ENCODE data around the gene ATXN1. TPM values are rescaled to one million over a fixed set of nuclear protein-coding genes. Genes with fewer than 3 reads are reported as not detected.

ATXN1 gene
- total RNA-seq, 1 donor from 2014 or later, result 18.4 TPM

DNA sequence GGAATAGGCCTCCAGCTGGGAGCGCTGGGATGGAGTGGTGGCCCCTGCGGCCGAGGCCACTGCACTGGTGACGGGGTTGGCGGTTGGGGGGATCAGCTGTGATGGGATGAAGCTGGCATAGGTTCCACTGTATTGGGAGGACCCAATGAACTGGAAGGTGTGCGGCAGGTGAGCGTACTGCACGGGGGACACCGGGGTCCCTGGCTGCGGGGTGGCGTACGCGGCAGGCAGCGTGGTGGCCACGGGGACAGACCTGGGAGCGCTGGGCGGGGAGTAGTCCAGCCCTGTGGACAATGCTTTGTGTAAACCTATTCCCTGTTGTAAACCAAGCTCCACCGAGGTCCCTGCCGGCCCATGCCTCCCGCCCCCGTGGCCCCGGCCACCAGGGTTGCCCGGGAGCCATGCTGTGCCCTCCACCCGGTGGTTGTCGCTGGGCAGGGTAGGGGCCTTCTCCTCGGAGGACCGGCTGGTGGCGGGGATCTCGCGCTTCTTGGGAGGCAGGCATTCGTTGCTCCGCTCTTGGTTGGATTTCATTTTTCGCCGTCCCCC is 433.4 kb downstream of the ATXN1 start:
- Histone ChIP-seq H3K36me3 (ENCODE audit: control insufficient read depth, insufficient read depth, low read length) (peaks cover 8% of the 10 kb centered on the region), H3K27me3 (ENCODE audit: control insufficient read depth, insufficient read depth, low read length) (no peaks in the 10 kb centered on the region), H3K4me3 (ENCODE audit: low read depth, low read length) (no peak overlapping the region)
- FAIRE-seq (no peak), DNase-seq (ENCODE audit: low read depth) (no peak)
- TF ChIP-seq, protein P1, sequence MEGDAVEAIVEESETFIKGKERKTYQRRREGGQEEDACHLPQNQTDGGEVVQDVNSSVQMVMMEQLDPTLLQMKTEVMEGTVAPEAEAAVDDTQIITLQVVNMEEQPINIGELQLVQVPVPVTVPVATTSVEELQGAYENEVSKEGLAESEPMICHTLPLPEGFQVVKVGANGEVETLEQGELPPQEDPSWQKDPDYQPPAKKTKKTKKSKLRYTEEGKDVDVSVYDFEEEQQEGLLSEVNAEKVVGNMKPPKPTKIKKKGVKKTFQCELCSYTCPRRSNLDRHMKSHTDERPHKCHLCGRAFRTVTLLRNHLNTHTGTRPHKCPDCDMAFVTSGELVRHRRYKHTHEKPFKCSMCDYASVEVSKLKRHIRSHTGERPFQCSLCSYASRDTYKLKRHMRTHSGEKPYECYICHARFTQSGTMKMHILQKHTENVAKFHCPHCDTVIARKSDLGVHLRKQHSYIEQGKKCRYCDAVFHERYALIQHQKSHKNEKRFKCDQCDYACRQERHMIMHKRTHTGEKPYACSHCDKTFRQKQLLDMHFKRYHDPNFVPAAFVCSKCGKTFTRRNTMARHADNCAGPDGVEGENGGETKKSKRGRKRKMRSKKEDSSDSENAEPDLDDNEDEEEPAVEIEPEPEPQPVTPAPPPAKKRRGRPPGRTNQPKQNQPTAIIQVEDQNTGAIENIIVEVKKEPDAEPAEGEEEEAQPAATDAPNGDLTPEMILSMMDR (IDR thresholded peaks at IDR 0.05; ENCODE audit: insufficient read depth, low read length, severe bottlenecking), result no peak

- H3K27me3 ChIP-seq (ENCODE audit: control insufficient read depth, insufficient read depth, low read length), result no peaks in the 10 kb centered on the region
- H3K36me3 ChIP-seq (ENCODE audit: control insufficient read depth, insufficient read depth, low read length), result peaks cover 8% of the 10 kb centered on the region
- DNase-seq (ENCODE audit: low read depth) (no peak), FAIRE-seq (no peak)
- TF ChIP-seq, protein P1 (IDR thresholded peaks at IDR 0.05; ENCODE audit: insufficient read depth, low read length, severe bottlenecking), result no peak
- no peak overlapping the region for H3K4me3 ChIP-seq (ENCODE audit: low read depth, low read length)
These were observed 434.1 kb downstream of the ATXN1 start for GRCh38 chr6:16326971-16327776.

DNA sequence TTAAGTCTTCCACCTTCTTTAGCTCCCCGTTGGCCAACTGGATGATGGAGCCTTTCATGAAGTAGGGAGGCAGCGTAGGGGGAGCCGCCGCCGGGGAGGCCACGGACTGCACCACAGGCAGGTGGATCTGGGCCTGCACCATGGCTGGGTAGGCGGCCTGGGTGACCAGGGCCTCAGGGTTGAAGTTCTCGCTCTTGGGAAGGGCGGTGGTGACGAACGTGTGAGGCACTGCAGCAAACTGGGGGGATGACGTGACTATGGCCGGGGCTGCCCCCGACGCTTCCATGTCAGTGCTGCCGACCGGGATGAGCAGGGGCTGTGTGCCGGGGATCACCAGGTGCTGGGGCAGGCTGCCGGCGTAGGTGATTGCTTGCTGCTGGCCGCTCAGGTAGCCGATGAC is 434.7 kb downstream of the ATXN1 start:
- H3K36me3 ChIP-seq (ENCODE audit: control insufficient read depth, insufficient read depth, low read length), result peaks cover 8% of the 10 kb centered on the region
- FAIRE-seq, result no peak
- no peaks in the 10 kb centered on the region for H3K27me3 ChIP-seq (ENCODE audit: control insufficient read depth, insufficient read depth, low read length)

GRCh38 chr6:16324606-16325225 is 436.5 kb downstream of the ATXN1 start:
- FAIRE-seq, result no peak
- H3K4me3 ChIP-seq (ENCODE audit: low read depth, low read length), result no peak overlapping the region
- DNase-seq (ENCODE audit: low read depth), result no peak
- TF ChIP-seq, protein P1 (IDR thresholded peaks at IDR 0.05; ENCODE audit: insufficient read depth, low read length, severe bottlenecking), result no peak
- no peaks in the 10 kb centered on the region for H3K27me3 ChIP-seq (ENCODE audit: control insufficient read depth, insufficient read depth, low read length)
- peaks cover 8% of the 10 kb centered on the region for H3K36me3 ChIP-seq (ENCODE audit: control insufficient read depth, insufficient read depth, low read length)

More for the DNA sequence above, 434.7 kb downstream of the ATXN1 start:
- TF ChIP-seq, protein P1 (IDR thresholded peaks at IDR 0.05; ENCODE audit: insufficient read depth, low read length, severe bottlenecking), result no peak
- no peak overlapping the region for H3K4me3 ChIP-seq (ENCODE audit: low read depth, low read length)
- no peak for DNase-seq (ENCODE audit: low read depth)

GRCh38 chr6:16324184-16324583 is 437.1 kb downstream of the ATXN1 start:
- FAIRE-seq (no peak), DNase-seq (ENCODE audit: low read depth) (no peak)
- Histone ChIP-seq H3K4me3 (ENCODE audit: low read depth, low read length) (no peak overlapping the region), H3K27me3 (ENCODE audit: control insufficient read depth, insufficient read depth, low read length) (no peaks in the 10 kb centered on the region), H3K36me3 (ENCODE audit: control insufficient read depth, insufficient read depth, low read length) (peaks cover 8% of the 10 kb centered on the region)
- TF ChIP-seq, protein P1 (IDR thresholded peaks at IDR 0.05; ENCODE audit: insufficient read depth, low read length, severe bottlenecking), result no peak
